Measurements from ENCODE around the gene GNG10.

- TF ChIP-seq CTCF (IDR thresholded peaks at IDR 0.05): no peak
- no peak for TF ChIP-seq POLR2A (IDR thresholded peaks at IDR 0.05)
Measured at GRCh38 chr9:111644195-111644772, 17.1 kb upstream of the GNG10 start.

All from adrenal gland (tissue), 5 donors.